GM23248 (cell line): ENCODE results near the gene DBX2. TPM values are rescaled to one million over a fixed set of nuclear protein-coding genes. Genes with fewer than 3 reads are reported as not detected.
"Not testable (repeated sequence)": the region's sequence is repeated elsewhere in the genome, so short reads cannot be mapped to it uniquely, and the experiment has no call there.

Experiments used
- DNase-seq: peaks from one replicate; pipeline ENCODE4 v3.0.0-alpha.2; 2015
- H2AFZ ChIP-seq: fragments of 200-600 bp; sonication (generic); 2 replicates; pipeline ENCODE4 v1.6.1; 2016; ENCODE audit warnings: antibody characterized with exemption
- H3F3A ChIP-seq: fragments of 200-600 bp; sonication (generic); 2 replicates; pipeline ENCODE4 v1.6.1; 2016; ENCODE audit warnings: mild to moderate bottlenecking, antibody characterized with exemption, mixed run types; ENCODE audit not compliant: insufficient read depth
- H3K27ac ChIP-seq: fragments of 200-600 bp; sonication (generic); 2 replicates; pipeline ENCODE4 v1.5.1; 2016; ENCODE audit warnings: mild to moderate bottlenecking
- H3K27me3 ChIP-seq: fragments of 200-600 bp; sonication (generic); replicated peaks from 2 replicates; pipeline ENCODE4 v1.6.1; 2016; ENCODE audit warnings: mild to moderate bottlenecking; ENCODE audit not compliant: insufficient read depth
- H3K36me3 ChIP-seq: fragments of 200-600 bp; sonication (generic); 2 replicates; pipeline ENCODE4 v1.6.1; 2016; ENCODE audit warnings: low read depth, mild to moderate bottlenecking
- H3K4me1 ChIP-seq: fragments of 200-600 bp; sonication (generic); 2 replicates; pipeline ENCODE4 v1.6.1; 2016; ENCODE audit warnings: mild to moderate bottlenecking; ENCODE audit not compliant: insufficient read depth
- H3K4me2 ChIP-seq: fragments of 200-600 bp; sonication (generic); one replicate; pipeline ENCODE4 v1.6.1; 2016; ENCODE audit warnings: mild to moderate bottlenecking; ENCODE audit not compliant: unreplicated experiment
- H3K4me3 ChIP-seq: fragments of 200-600 bp; sonication (generic); 2 replicates; pipeline ENCODE4 v1.5.1; 2016; ENCODE audit warnings: mild to moderate bottlenecking
- H3K79me2 ChIP-seq: fragments of 200-600 bp; sonication (generic); 2 replicates; pipeline ENCODE4 v1.6.1; 2016; ENCODE audit warnings: mild to moderate bottlenecking; ENCODE audit not compliant: insufficient read depth
- H3K9ac ChIP-seq: fragments of 200-600 bp; sonication (generic); 2 replicates; pipeline ENCODE4 v1.6.1; 2016; ENCODE audit warnings: mild to moderate bottlenecking
- H3K9me2 ChIP-seq: fragments of 200-600 bp; sonication (generic); 2 replicates; pipeline ENCODE4 v1.6.1; 2016; ENCODE audit warnings: mixed run types, mild to moderate bottlenecking, moderate library complexity; ENCODE audit not compliant: insufficient read depth
- H3K9me3 ChIP-seq: fragments of 200-600 bp; sonication (generic); one replicate; pipeline ENCODE4 v1.6.1; 2017; ENCODE audit warnings: low read depth
- H4K20me1 ChIP-seq: fragments of 200-600 bp; sonication (generic); 2 replicates; pipeline ENCODE4 v1.6.0; 2016; ENCODE audit not compliant: insufficient read depth
- EZH2 ChIP-seq: fragments of 200-600 bp; sonication (generic); IDR thresholded peaks from 2 replicates; pipeline ENCODE4 v1.6.1; 2018; ENCODE audit warnings: antibody characterized with exemption, mild to moderate bottlenecking; ENCODE audit not compliant: insufficient read depth, poor library complexity, severe bottlenecking
- EZH2phosphoT487 ChIP-seq: fragments of 200-600 bp; sonication (generic); IDR thresholded peaks from 2 replicates; pipeline ENCODE4 v1.6.1; 2018; ENCODE audit warnings: antibody characterized with exemption, moderate library complexity, mild to moderate bottlenecking, low read depth; ENCODE audit not compliant: insufficient read depth
- WGBS, 2 experiments: methylation state at CpG; one replicate each; pipeline ENCODE4 v1.1.6; 2015 to 2017; ENCODE audit warnings: low lambda C conversion rate in 2 of 2, low coverage in 1 of 2; ENCODE audit errors: missing lambda C conversion rate in 2 of 2; 5-methylcytosine and 5-hydroxymethylcytosine counted together
- in situ Hi-C: fragments of 300-500 bp; cut with MboI; formaldehyde crosslinking; loops from 2 replicates; pipeline ENCODE4 v1.15.0; 2020
- polyA plus RNA-seq: library from polyadenylated mRNA; unstranded; fragments of >200 nt; fragmentation: Nextera tagmentation; extraction: Ambion mirVana; gene quantifications from 2 replicates; pipeline ENCODE4 v1.2.1, GENCODE V29; 2016
- total RNA-seq: library from RNA; depleted of rRNA; stranded (reverse); fragments of >200 nt; shearing (Covaris generic); gene quantifications from 2 replicates; pipeline ENCODE4 v1.2.3, GENCODE V29; 2014

DBX2 gene
- total and polyA plus RNA-seq, 2 experiments from 2014 or later = not detected

GRCh38 chr12:45089411-45090075 lies 38.6 kb upstream of the DBX2 start:
- Histone ChIP-seq H3K9me2 (no peaks in the 10 kb centered on the region), H3K79me2 (no peaks in the 10 kb centered on the region), H3K9ac (no peak overlapping the region), H3K36me3 (no peaks in the 10 kb centered on the region), H2AFZ (no peak overlapping the region), H3K9me3 (no peaks in the 10 kb centered on the region), H3K27me3 (no peaks in the 10 kb centered on the region; the same call in 1 of the 2 replicates), H3K4me2 (no peak overlapping the region), H3K4me3 (no peak overlapping the region), H4K20me1 (no peaks in the 10 kb centered on the region), H3F3A (no peaks in the 10 kb centered on the region), H3K4me1 (no peaks in the 10 kb centered on the region), H3K27ac (no peak overlapping the region)
- in situ Hi-C loops = no loop called here
- DNase-seq = no peak
- WGBS, 2 experiments = 1 to 2% methylated on average over 4 of the region's 4 CpGs
- no peak for TF ChIP-seq EZH2
- no peak for TF ChIP-seq EZH2phosphoT487

GRCh38 chr12:45088608-45089007 lies 37.7 kb upstream of the DBX2 start:
- Histone ChIP-seq H3K9ac (no peak overlapping the region), H4K20me1 (no peaks in the 10 kb centered on the region), H3K9me3 (no peaks in the 10 kb centered on the region), H2AFZ (no peak overlapping the region), H3K4me1 (no peaks in the 10 kb centered on the region), H3F3A (no peaks in the 10 kb centered on the region), H3K79me2 (no peaks in the 10 kb centered on the region), H3K27me3 (no peaks in the 10 kb centered on the region; the same call in 1 of the 2 replicates), H3K9me2 (no peaks in the 10 kb centered on the region), H3K36me3 (no peaks in the 10 kb centered on the region), H3K4me2 (no peak overlapping the region), H3K4me3 (no peak overlapping the region), H3K27ac (no peak overlapping the region)
- TF ChIP-seq EZH2phosphoT487 (no peak), EZH2 (no peak)
- in situ Hi-C loops = no loop called here
- WGBS, 2 experiments = 0% methylated on average over 1 of the region's 1 CpG
- no peak for DNase-seq

- H3K4me2 ChIP-seq, in situ Hi-C loops, H2AFZ ChIP-seq: not testable (repeated sequence)
Measured at GRCh38 chr12:45084248-45084647, 33.3 kb upstream of the DBX2 start.

GRCh38 chr12:45077251-45077650 lies 26.4 kb upstream of the DBX2 start:
- 16 to 17% methylated on average over 2 of the region's 2 CpGs for WGBS, 2 experiments
- H3K9me3 ChIP-seq = no peaks in the 10 kb centered on the region
- no peaks in the 10 kb centered on the region for H3K36me3 ChIP-seq
- no peak overlapping the region for H3K4me3 ChIP-seq
- H2AFZ ChIP-seq = no peak overlapping the region
- no peaks in the 10 kb centered on the region for H3K9me2 ChIP-seq
- H3K79me2 ChIP-seq = no peaks in the 10 kb centered on the region
- no peaks in the 10 kb centered on the region for H4K20me1 ChIP-seq
- no peaks in the 10 kb centered on the region for H3K27me3 ChIP-seq
- no peak for DNase-seq
- no peak overlapping the region for H3K9ac ChIP-seq
- no peak overlapping the region for H3K4me2 ChIP-seq
- H3K4me1 ChIP-seq = no peaks in the 10 kb centered on the region
- no peaks in the 10 kb centered on the region for H3F3A ChIP-seq
- no peak overlapping the region for H3K27ac ChIP-seq
- no peak for TF ChIP-seq EZH2phosphoT487
- no peak for TF ChIP-seq EZH2
- in situ Hi-C loops = no loop called here

More at GRCh38 chr12:45084248-45084647, 33.3 kb upstream of the DBX2 start:
- 53% methylated on average over 3 of the region's 3 CpGs for WGBS, 2 experiments
- not testable (repeated sequence) for H3K4me1 ChIP-seq, H3K9me3 ChIP-seq, H3F3A ChIP-seq, H3K9me2 ChIP-seq, H3K27ac ChIP-seq, H3K36me3 ChIP-seq, H3K79me2 ChIP-seq, H3K4me3 ChIP-seq, DNase-seq, H3K9ac ChIP-seq, H4K20me1 ChIP-seq, H3K27me3 ChIP-seq

- in situ Hi-C loops = no loop called here
- no peaks in the 10 kb centered on the region for H3K27me3 ChIP-seq
- WGBS, 2 experiments = 32 to 48% methylated on average over 3 of the region's 3 CpGs
- no peak overlapping the region for H3K4me3 ChIP-seq
- H3K79me2 ChIP-seq = no peaks in the 10 kb centered on the region
- H2AFZ ChIP-seq = no peak overlapping the region
- no peak overlapping the region for H3K27ac ChIP-seq
- no peaks in the 10 kb centered on the region for H3K4me1 ChIP-seq
- DNase-seq = no peak
- H3K4me2 ChIP-seq = no peak overlapping the region
- H3K36me3 ChIP-seq = no peaks in the 10 kb centered on the region
- H3F3A ChIP-seq = no peaks in the 10 kb centered on the region
- H3K9me2 ChIP-seq = no peaks in the 10 kb centered on the region
- no peak for TF ChIP-seq EZH2
- TF ChIP-seq EZH2phosphoT487 = no peak
- H4K20me1 ChIP-seq = no peaks in the 10 kb centered on the region
- H3K9me3 ChIP-seq = no peaks in the 10 kb centered on the region
- no peak overlapping the region for H3K9ac ChIP-seq
Measured at GRCh38 chr12:45076417-45077026, 25.6 kb upstream of the DBX2 start.
